Liver (tissue), 9 donors: Measurements from ENCODE around the gene ERC2. TPM values are rescaled to one million over a fixed set of nuclear protein-coding genes. Genes with fewer than 3 reads are reported as not detected.

Experiments
- DNase-seq: peaks from one replicate; pipeline ENCODE4 v3.0.0-alpha.2; 2017; ENCODE audit warnings: low spot score
- H3K27ac ChIP-seq, 2 donors: one replicate each; pipeline ENCODE4 v1.7.0; 2013; ENCODE audit warnings: inconsistent platforms in 2 of 2, low read length in 2 of 2, control low read depth in 1 of 2, low read depth in 1 of 2, mild to moderate bottlenecking in 1 of 2
- H3K27me3 ChIP-seq, 4 donors: one replicate each; pipeline versions ENCODE4 v1.6.1 to v1.7.0; 2013; ENCODE audit warnings: low read length in 3 of 4, inconsistent platforms in 1 of 4, mild to moderate bottlenecking in 1 of 4, moderate library complexity in 1 of 4; ENCODE audit not compliant: control insufficient read depth in 4 of 4, insufficient read depth in 4 of 4
- H3K36me3 ChIP-seq, 4 donors: one replicate each; pipeline versions ENCODE4 v1.6.1 to v1.7.0; 2013; ENCODE audit warnings: low read length in 3 of 4, mild to moderate bottlenecking in 3 of 4, low read depth in 1 of 4, moderate library complexity in 1 of 4; ENCODE audit not compliant: control insufficient read depth in 4 of 4, insufficient read depth in 3 of 4
- H3K4me1 ChIP-seq, 4 donors: one replicate each; pipeline versions ENCODE4 v1.6.1 to v1.7.0; 2013; ENCODE audit warnings: low read length in 3 of 4, mild to moderate bottlenecking in 3 of 4, moderate library complexity in 1 of 4; ENCODE audit not compliant: control insufficient read depth in 4 of 4, insufficient read depth in 4 of 4
- H3K4me3 ChIP-seq, 3 donors: one replicate each; pipeline versions ENCODE4 v1.6.1 to v1.7.0; 2013; ENCODE audit warnings: low read length in 3 of 3, control low read depth in 1 of 3, low read depth in 1 of 3, mild to moderate bottlenecking in 1 of 3
- H3K9ac ChIP-seq, 2 donors: one replicate each; pipeline ENCODE4 v1.7.0; 2013; ENCODE audit warnings: low read length in 2 of 2, mild to moderate bottlenecking in 2 of 2, moderate library complexity in 2 of 2, control low read depth in 1 of 2, low read depth in 1 of 2
- H3K9me3 ChIP-seq, 4 donors: one replicate each; pipeline versions ENCODE4 v1.6.1 to v1.7.0; 2013; ENCODE audit warnings: low read length in 3 of 4; ENCODE audit not compliant: control insufficient read depth in 4 of 4
- EGR1 ChIP-seq, 2 donors: IDR thresholded peaks; 2 replicates each; pipeline ENCODE4 v1.6.1; 2016 to 2018; ENCODE audit warnings: antibody characterized with exemption in 2 of 2, low read depth in 2 of 2
- FOXA1 ChIP-seq: IDR thresholded peaks from 2 replicates; pipeline ENCODE4 v1.6.1; 2016; ENCODE audit warnings: antibody characterized with exemption
- GABPA ChIP-seq, 2 donors: IDR thresholded peaks in 1 of 2; conservative IDR thresholded peaks in 1 of 2; 2 replicates each; pipeline ENCODE4 v1.6.1; 2016; ENCODE audit warnings: antibody characterized with exemption in 2 of 2, mild to moderate bottlenecking in 1 of 2, moderate library complexity in 1 of 2
- HNF4A ChIP-seq, 2 donors: conservative IDR thresholded peaks; 2 replicates each; pipeline ENCODE4 v1.6.1; 2016; ENCODE audit warnings: antibody characterized with exemption in 2 of 2, mild to moderate bottlenecking in 2 of 2
- HNF4G ChIP-seq: IDR thresholded peaks from 2 replicates; pipeline ENCODE4 v1.6.1; 2016; ENCODE audit warnings: antibody characterized with exemption
- JUND ChIP-seq, 2 donors: IDR thresholded peaks; 2 replicates each; pipeline ENCODE4 v1.6.1; 2016; ENCODE audit warnings: antibody characterized with exemption in 2 of 2
- NR2F2 ChIP-seq: IDR thresholded peaks from 2 replicates; pipeline ENCODE4 v1.6.1; 2016; ENCODE audit warnings: antibody characterized with exemption
- RAD21 ChIP-seq, 2 donors: IDR thresholded peaks; 2 replicates each; pipeline ENCODE4 v1.6.1; 2016; ENCODE audit warnings: antibody characterized with exemption in 2 of 2, mild to moderate bottlenecking in 2 of 2
- RXRA ChIP-seq, 2 donors: IDR thresholded peaks; 2 replicates each; pipeline ENCODE4 v1.6.1; 2017 to 2018; ENCODE audit warnings: antibody characterized with exemption in 2 of 2, mild to moderate bottlenecking in 1 of 2
- TAF1 ChIP-seq: conservative IDR thresholded peaks from 2 replicates; pipeline ENCODE4 v1.6.1; 2016; ENCODE audit warnings: antibody characterized with exemption, mild to moderate bottlenecking
- YY1 ChIP-seq: IDR thresholded peaks from 2 replicates; pipeline ENCODE4 v1.6.1; 2016; ENCODE audit warnings: antibody characterized with exemption, mild to moderate bottlenecking
- WGBS: extraction: QIAGEN DNeasy Blood & Tissue Kit; methylation state at CpG from one replicate; pipeline ENCODE4 v1.1.7; 2013; 5-methylcytosine and 5-hydroxymethylcytosine counted together
- polyA plus RNA-seq, 2 donors: library from polyadenylated mRNA; stranded (reverse) in 1 of 2; unstranded in 1 of 2; fragments of 200-250 nt in 1 of 2; fragments of >200 nt in 1 of 2; fragmentation: Nextera tagmentation in 1 of 2; extraction: Ambion mirVana in 1 of 2; gene quantifications; one replicate each; pipeline versions ENCODE4 v1.2.1 to v1.2.3, GENCODE V29; 2013 to 2015
- total RNA-seq, 2 donors: library from RNA; depleted of rRNA; stranded (reverse); fragments of >200 nt; gene quantifications; one replicate each; pipeline ENCODE4 v1.2.3, GENCODE V29; 2014
- TF ChIP-seq, protein P1 (sequence below): fragments of 150-350 bp; IDR thresholded peaks from 2 replicates; pipeline ENCODE4 v1.5.1; 2017; ENCODE audit warnings: improper control_type of control experiment, low read depth, low read length; ENCODE audit not compliant: missing input control
- TF ChIP-seq, protein P2 (sequence below): IDR thresholded peaks from 2 replicates; pipeline ENCODE4 v1.6.1; 2016; ENCODE audit warnings: antibody characterized with exemption
- TF ChIP-seq, protein P3 (sequence below): IDR thresholded peaks from 2 replicates; pipeline ENCODE4 v1.6.1; 2016; ENCODE audit warnings: antibody characterized with exemption
- TF ChIP-seq, protein P4 (sequence below): IDR thresholded peaks from 2 replicates; pipeline ENCODE4 v1.6.1; 2016; ENCODE audit warnings: antibody characterized with exemption, mild to moderate bottlenecking
- donor health status: healthy.
- donor health status: healthy.
- donor health status: healthy.
- donor health status: healthy.
- donor health status: healthy.

The ERC2 gene
- total and polyA plus RNA-seq, 4 donors, result 0.14 to 0.25 TPM; not detected in 2

DNA sequence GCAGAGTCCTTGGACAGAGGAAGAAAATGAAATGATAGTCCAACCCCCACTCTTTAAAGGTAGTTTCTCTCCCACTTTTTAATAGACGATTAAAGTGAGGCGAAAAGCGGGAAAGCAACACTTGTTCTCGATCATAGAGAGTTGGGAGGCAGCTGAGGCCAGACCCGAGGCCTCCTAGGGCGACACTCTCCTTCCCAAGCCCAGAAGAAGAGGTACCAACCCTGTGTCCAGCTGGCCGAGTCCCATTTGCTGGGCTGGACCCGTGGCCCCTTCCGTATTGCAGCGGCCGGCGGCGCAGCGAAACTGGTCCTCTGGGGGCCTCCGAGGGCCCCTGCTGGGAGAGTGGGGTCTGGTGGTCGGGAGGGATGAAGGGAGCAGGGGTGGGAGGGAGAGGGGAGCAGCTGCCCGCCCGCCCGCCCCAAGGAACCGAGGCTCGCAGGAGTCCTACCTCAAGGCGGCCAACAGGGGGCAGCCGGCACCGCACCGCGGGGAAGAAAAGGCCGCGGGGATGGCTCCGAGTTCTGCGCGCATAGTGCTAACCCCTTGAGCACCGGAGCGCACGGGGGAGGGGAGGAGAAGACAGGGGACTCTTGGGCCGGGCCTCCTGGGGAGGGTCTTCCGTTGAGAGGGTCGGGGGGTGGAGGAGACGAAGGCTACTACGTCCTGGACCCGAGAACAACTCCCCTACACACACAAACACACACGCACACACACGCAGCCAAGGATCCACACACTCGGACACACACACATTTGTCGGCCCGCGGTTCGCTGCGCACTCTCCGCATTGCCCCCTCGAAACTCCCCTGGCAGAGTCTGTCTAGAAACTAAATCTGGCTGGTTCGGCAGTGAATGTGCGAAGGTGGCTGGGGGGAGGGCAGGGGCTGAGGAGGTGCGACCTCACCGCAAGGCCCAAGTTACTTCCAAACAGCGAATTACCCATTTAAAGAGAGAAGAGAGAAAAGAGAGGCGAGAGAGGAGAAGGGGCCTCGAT is 983.2 kb downstream of the ERC2 start:
- Histone ChIP-seq H3K9me3 (no peaks in the 10 kb centered on the region), H3K4me1 (peaks cover 4 to 42% (median 20%) of the 10 kb centered on the region in 4 donors), H3K36me3 (no peaks in the 10 kb centered on the region), H3K27me3 (no peaks in the 10 kb centered on the region), H3K27ac (peak overlapping the region; percentile 93 to 96), H3K9ac (peak overlapping the region; percentile 74 to 84), H3K4me3 (peak overlapping the region; percentile 77 to 88 (median 79))
- peak; percentile 69 for DNase-seq
- TF ChIP-seq RAD21 (IDR thresholded peaks at IDR 0.05) (peak; percentile 83 to 86), YY1 (peak; percentile 33), JUND (IDR thresholded peaks at IDR 0.05) (no peak)
- TF ChIP-seq, protein P1, sequence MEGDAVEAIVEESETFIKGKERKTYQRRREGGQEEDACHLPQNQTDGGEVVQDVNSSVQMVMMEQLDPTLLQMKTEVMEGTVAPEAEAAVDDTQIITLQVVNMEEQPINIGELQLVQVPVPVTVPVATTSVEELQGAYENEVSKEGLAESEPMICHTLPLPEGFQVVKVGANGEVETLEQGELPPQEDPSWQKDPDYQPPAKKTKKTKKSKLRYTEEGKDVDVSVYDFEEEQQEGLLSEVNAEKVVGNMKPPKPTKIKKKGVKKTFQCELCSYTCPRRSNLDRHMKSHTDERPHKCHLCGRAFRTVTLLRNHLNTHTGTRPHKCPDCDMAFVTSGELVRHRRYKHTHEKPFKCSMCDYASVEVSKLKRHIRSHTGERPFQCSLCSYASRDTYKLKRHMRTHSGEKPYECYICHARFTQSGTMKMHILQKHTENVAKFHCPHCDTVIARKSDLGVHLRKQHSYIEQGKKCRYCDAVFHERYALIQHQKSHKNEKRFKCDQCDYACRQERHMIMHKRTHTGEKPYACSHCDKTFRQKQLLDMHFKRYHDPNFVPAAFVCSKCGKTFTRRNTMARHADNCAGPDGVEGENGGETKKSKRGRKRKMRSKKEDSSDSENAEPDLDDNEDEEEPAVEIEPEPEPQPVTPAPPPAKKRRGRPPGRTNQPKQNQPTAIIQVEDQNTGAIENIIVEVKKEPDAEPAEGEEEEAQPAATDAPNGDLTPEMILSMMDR, result peak; percentile 64
- 5% methylated on average over 57 of the region's 57 CpGs for WGBS

DNA sequence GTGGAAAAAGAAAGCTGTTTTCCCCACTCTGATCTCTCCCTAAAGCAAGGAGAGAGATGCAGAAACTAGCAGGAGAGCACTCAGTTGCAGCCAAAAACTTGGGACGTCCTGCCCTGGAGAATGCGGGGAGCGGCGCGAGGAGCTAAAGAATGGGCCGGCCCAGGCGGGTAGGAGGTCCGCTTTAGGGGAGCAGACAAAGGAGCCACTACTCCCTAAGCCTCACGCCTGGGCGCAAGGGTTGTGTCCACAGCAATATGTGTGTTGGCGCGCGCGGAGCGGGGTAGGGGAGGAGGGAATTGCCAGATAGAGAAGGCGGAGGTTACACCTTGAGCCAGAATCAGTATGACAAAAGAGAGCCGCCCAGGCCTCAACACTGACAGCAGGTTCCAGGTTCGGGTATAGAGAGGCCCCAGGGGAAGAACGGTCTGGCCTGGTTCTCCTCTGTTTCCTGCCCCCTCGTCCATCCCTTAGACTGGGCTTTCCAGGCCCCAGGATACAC is 984.0 kb downstream of the ERC2 start:
- peaks cover 4 to 42% (median 20%) of the 10 kb centered on the region in 4 donors for H3K4me1 ChIP-seq
- no peak for DNase-seq
- H3K4me3 ChIP-seq, result no peak overlapping the region
- no peaks in the 10 kb centered on the region for H3K27me3 ChIP-seq
- H3K9me3 ChIP-seq, result no peaks in the 10 kb centered on the region
- H3K9ac ChIP-seq, result no peak overlapping the region
- TF ChIP-seq RAD21 (IDR thresholded peaks at IDR 0.05) (no peak), HNF4G (no peak), TAF1 (no peak), YY1 (no peak), GABPA (IDR thresholded peaks at IDR 0.05 in 1 of 2, conservative IDR thresholded peaks at IDR 0.05 in 1 of 2) (no peak), NR2F2 (no peak), EGR1 (IDR thresholded peaks at IDR 0.05; ENCODE audit: low read depth in 2 of 2) (no peak), JUND (IDR thresholded peaks at IDR 0.05) (no peak), HNF4A (conservative IDR thresholded peaks at IDR 0.05) (no peak), FOXA1 (no peak), RXRA (IDR thresholded peaks at IDR 0.05) (no peak)
- TF ChIP-seq, protein P1, result no peak
- TF ChIP-seq, protein P2, sequence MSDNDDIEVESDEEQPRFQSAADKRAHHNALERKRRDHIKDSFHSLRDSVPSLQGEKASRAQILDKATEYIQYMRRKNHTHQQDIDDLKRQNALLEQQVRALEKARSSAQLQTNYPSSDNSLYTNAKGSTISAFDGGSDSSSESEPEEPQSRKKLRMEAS, result no peak
- TF ChIP-seq, protein P3, sequence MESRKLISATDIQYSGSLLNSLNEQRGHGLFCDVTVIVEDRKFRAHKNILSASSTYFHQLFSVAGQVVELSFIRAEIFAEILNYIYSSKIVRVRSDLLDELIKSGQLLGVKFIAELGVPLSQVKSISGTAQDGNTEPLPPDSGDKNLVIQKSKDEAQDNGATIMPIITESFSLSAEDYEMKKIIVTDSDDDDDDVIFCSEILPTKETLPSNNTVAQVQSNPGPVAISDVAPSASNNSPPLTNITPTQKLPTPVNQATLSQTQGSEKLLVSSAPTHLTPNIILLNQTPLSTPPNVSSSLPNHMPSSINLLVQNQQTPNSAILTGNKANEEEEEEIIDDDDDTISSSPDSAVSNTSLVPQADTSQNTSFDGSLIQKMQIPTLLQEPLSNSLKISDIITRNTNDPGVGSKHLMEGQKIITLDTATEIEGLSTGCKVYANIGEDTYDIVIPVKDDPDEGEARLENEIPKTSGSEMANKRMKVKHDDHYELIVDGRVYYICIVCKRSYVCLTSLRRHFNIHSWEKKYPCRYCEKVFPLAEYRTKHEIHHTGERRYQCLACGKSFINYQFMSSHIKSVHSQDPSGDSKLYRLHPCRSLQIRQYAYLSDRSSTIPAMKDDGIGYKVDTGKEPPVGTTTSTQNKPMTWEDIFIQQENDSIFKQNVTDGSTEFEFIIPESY, result no peak
- TF ChIP-seq, protein P4, sequence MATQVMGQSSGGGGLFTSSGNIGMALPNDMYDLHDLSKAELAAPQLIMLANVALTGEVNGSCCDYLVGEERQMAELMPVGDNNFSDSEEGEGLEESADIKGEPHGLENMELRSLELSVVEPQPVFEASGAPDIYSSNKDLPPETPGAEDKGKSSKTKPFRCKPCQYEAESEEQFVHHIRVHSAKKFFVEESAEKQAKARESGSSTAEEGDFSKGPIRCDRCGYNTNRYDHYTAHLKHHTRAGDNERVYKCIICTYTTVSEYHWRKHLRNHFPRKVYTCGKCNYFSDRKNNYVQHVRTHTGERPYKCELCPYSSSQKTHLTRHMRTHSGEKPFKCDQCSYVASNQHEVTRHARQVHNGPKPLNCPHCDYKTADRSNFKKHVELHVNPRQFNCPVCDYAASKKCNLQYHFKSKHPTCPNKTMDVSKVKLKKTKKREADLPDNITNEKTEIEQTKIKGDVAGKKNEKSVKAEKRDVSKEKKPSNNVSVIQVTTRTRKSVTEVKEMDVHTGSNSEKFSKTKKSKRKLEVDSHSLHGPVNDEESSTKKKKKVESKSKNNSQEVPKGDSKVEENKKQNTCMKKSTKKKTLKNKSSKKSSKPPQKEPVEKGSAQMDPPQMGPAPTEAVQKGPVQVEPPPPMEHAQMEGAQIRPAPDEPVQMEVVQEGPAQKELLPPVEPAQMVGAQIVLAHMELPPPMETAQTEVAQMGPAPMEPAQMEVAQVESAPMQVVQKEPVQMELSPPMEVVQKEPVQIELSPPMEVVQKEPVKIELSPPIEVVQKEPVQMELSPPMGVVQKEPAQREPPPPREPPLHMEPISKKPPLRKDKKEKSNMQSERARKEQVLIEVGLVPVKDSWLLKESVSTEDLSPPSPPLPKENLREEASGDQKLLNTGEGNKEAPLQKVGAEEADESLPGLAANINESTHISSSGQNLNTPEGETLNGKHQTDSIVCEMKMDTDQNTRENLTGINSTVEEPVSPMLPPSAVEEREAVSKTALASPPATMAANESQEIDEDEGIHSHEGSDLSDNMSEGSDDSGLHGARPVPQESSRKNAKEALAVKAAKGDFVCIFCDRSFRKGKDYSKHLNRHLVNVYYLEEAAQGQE, result no peak
- H3K27ac ChIP-seq, result no peak overlapping the region
- 72% methylated on average over 20 of the region's 20 CpGs for WGBS
- peaks cover 0 to 5% (median 0%) of the 10 kb centered on the region in 4 donors for H3K36me3 ChIP-seq
